ENCODE data around the gene CATSPER2. TPM values are rescaled to one million over a fixed set of nuclear protein-coding genes. Genes with fewer than 3 reads are reported as not detected.
"Not testable (repeated sequence)": the region's sequence is repeated elsewhere in the genome, so short reads cannot be mapped to it uniquely, and the experiment has no call there.

The CATSPER2 gene
- total RNA-seq, result 7.7 and 10.7 TPM in 2 replicates
- long read RNA-seq, partial matches to known transcripts, result 0 of 2 reads
- long read RNA-seq, other reads (novel, unspliced or antisense), result 2 of 2 reads

DNA sequence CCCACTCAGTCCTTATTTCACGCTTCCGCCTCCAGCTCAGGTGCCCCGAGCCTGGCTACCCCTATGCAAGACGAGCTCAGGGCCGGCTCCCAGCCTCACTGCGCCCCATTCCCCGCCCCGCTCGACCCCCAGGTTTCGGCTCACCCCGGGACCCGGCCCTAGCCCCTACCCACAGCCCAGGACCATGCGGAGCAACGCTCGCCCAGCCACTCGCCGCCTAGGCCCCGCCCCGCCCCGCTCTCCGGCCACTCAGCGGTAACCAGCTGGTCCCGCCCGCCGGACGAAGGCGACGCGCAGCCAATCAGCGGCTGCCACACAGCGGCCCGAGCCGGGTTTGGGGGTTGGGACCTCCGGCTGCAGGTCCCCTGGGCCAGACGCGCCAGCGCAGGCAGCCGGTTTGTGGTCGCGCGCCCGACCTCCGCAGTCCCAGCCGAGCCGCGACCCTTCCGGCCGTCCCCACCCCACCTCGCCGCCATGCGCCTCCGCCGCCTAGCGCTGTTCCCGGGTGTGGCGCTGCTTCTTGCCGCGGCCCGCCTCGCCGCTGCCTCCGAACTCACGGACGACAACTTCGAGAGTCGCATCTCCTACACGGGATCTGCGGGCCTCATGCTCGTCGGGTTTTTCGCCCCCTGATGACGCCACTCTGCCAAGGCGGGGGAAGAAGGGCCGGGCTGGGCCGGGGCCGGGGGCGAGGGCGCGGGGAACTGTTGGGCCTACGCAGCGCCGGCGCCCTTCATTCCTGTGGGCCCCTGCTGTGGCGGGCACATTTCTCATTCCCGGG, at the start of gene CATSPER2:
CATSPER2 (minus strand) TSS at position 196 of the 781 bp plus-strand sequence. CDS start 783 bp downstream, outside the sequence.
- H3K4me1 Mint-ChIP-seq (ENCODE audit: low read depth), result no peaks in the 10 kb centered on the region
- no peaks in the 10 kb centered on the region for H3K27me3 Mint-ChIP-seq
- DNase-seq (ENCODE audit: low spot score, unreplicated experiment), result no peak
- no peak within 1 kb of the TSS for H3K4me3 Mint-ChIP-seq (ENCODE audit: low read depth)
- H3K36me3 Mint-ChIP-seq (ENCODE audit: insufficient read depth), result peaks cover 17% of the 10 kb centered on the region
- H3K27ac Mint-ChIP-seq, result no peak within 1 kb of the TSS
- TF ChIP-seq CTCF (IDR thresholded peaks at IDR 0.05; ENCODE audit: unreplicated experiment), result no peak
- H3K9me3 Mint-ChIP-seq (ENCODE audit: low read depth), result peaks cover 9% of the 10 kb centered on the region

DNA sequence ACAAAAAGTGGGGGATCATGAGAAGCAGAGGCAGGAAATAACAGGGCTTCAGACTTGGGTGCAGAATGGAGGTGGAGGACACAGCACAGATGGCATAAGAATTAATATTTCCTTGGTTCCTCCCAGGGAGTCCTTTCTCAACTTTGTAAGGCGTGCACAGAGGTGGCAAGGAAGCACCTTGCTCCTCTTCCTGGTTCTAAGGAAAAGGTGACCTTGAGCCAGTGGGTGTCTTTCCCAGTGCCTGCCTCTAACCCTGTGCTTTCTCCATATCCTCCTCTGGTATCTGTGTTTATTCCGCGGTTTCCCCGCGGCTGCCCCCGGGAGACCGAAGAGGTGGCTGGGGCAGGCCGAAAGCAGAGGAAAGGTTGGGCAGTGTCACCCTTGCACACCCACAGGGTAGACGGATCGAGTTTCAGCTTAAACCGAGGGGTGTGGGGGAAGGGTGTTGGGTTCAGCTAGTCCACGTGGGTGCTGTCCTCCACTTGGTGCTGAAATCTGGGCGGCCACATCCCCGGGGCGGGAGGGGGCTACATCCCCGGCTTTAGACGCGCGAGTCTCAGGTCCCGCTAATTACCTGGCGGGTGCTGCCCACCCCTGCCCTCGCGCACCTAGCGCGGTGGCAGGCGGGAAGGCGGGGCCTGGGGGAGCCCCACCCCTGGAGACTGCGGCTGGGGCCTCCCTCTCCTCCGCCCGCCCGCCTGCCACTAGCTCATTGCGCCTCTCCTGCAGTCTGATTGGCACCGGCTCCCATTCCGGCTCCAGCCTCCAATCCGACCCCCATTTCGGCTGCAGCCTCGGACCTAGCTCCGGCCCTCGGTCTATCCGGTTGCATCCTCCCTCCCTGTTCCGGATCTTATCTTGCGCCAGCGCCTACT, 44.7 kb upstream of the CATSPER2 start, which contains the start of gene CKMT1A:
CKMT1A (plus strand) TSS at position 712 of the 875 bp plus-strand sequence. CDS start 192 bp downstream, outside the sequence.
- peaks cover 14% of the 10 kb centered on the region for H3K27me3 Mint-ChIP-seq
- not testable (repeated sequence) for H3K9me3 Mint-ChIP-seq (ENCODE audit: low read depth); H3K27ac Mint-ChIP-seq; H3K4me3 Mint-ChIP-seq (ENCODE audit: low read depth); H3K4me1 Mint-ChIP-seq (ENCODE audit: low read depth); H3K36me3 Mint-ChIP-seq (ENCODE audit: insufficient read depth); DNase-seq (ENCODE audit: low spot score, unreplicated experiment)

DNA sequence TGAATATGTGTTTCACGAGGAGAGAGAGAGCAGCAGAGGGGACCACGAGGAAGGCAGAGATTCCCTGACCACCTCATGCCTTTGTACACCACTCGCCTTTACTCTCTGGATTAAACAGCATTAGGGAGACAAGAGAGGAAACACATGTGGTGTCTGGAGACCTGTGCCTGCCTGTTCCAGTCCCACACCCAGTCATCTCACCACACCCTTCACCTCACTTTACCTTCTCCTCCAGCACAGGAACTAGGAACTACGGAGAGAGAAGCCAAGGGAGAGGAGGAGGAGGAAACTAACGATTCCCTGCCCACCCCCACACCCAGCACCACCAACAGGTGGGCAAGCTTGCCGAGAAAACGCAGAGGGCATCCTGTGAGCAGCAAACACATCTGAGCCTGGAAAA, 44.0 kb upstream of the CATSPER2 start:
- not testable (repeated sequence) for H3K4me3 Mint-ChIP-seq (ENCODE audit: low read depth); H3K4me1 Mint-ChIP-seq (ENCODE audit: low read depth); H3K9me3 Mint-ChIP-seq (ENCODE audit: low read depth); H3K36me3 Mint-ChIP-seq (ENCODE audit: insufficient read depth); DNase-seq (ENCODE audit: low spot score, unreplicated experiment); H3K27ac Mint-ChIP-seq
- peaks cover 13% of the 10 kb centered on the region for H3K27me3 Mint-ChIP-seq

DNA sequence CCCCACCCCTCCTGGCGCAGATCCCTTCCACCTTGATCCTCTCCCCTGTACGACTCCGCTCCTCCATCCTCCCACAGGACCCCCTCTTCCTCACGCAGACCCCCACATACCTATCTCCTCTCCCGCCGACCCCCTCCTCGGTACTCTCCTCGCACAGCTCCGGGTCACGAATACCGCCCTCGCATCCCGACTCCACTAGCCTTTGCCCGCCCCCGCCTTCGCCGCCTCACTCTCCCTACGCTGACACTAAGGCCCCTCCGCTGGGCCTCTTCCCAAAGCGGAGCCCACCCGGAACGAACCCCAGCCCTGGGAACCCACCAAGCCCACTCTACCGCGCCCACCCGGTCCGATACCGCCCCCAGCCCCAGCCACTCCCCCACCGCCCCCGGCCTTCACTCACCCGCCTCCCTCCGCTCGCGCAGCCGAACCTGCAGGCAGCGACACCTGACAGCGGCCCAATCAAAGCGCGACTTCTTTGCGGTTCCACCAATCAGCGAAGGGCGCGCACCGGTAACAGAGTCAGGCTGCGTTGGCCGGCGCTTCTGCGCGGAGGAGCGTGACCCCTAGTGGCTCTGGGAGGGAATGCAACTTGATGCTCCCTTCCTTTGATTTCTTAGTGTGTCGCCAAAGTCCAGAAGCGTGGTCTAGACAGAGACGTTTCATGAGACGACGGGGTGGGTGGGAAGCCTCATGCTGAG, 41.1 kb upstream of the CATSPER2 start:
- not testable (repeated sequence) for DNase-seq (ENCODE audit: low spot score, unreplicated experiment); H3K27ac Mint-ChIP-seq; H3K36me3 Mint-ChIP-seq (ENCODE audit: insufficient read depth); H3K4me3 Mint-ChIP-seq (ENCODE audit: low read depth); H3K9me3 Mint-ChIP-seq (ENCODE audit: low read depth); H3K27me3 Mint-ChIP-seq; H3K4me1 Mint-ChIP-seq (ENCODE audit: low read depth)

GRCh38 chr15:43674175-43674574, 25.5 kb upstream of the CATSPER2 start:
- not testable (repeated sequence) for H3K27me3 Mint-ChIP-seq

GRCh38 chr15:43666177-43666576, 17.5 kb upstream of the CATSPER2 start:
- H3K9me3 Mint-ChIP-seq (ENCODE audit: low read depth); H3K4me1 Mint-ChIP-seq (ENCODE audit: low read depth); H3K36me3 Mint-ChIP-seq (ENCODE audit: insufficient read depth); DNase-seq (ENCODE audit: low spot score, unreplicated experiment); H3K27me3 Mint-ChIP-seq; H3K4me3 Mint-ChIP-seq (ENCODE audit: low read depth); H3K27ac Mint-ChIP-seq: not testable (repeated sequence)

More at GRCh38 chr15:43674175-43674574, 25.5 kb upstream of the CATSPER2 start:
- H3K9me3 Mint-ChIP-seq (ENCODE audit: low read depth); H3K36me3 Mint-ChIP-seq (ENCODE audit: insufficient read depth); H3K27ac Mint-ChIP-seq; H3K4me3 Mint-ChIP-seq (ENCODE audit: low read depth); DNase-seq (ENCODE audit: low spot score, unreplicated experiment); H3K4me1 Mint-ChIP-seq (ENCODE audit: low read depth): not testable (repeated sequence)

DNA sequence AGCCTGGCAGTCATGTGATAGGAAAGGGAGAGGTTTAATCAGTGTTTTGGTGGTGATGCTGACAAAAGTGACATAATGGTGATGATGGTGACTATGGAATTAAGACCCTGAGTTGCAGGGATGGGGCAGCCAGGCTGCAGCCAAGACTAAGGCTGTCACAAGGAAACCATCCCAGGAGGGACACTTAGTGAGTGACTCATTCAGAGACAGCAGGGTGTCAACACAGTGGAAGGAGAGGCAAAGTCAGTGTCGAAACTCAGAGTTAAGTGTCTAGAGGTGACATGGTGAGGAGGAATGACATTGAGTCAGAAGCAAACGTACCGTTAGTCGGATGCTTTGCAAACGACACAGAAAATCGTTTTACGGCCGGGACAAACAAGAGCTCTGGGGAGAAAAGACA, 14.7 kb upstream of the CATSPER2 start:
- H3K9me3 Mint-ChIP-seq (ENCODE audit: low read depth); H3K36me3 Mint-ChIP-seq (ENCODE audit: insufficient read depth); H3K4me1 Mint-ChIP-seq (ENCODE audit: low read depth); H3K27ac Mint-ChIP-seq; DNase-seq (ENCODE audit: low spot score, unreplicated experiment); H3K4me3 Mint-ChIP-seq (ENCODE audit: low read depth); H3K27me3 Mint-ChIP-seq: not testable (repeated sequence)

DNA sequence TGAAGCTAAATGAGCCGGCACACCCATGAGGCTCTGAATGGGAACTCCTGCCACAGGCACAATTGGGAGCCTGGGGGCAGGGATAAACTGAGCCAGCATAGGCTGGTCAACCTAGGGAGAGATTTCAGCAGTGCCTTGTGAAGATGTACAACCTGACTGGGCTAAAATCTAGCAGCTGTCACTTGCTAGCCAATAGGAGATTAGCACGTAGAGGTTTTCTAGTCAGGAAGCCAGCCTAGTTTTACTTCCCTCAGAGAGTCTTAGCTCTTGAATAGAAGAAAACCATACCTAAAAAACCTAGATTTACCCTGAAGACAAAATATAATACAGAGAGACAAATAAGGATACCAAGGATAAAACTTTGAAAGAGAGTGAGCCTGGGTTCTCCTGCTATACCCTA, 13.6 kb upstream of the CATSPER2 start:
- not testable (repeated sequence) for H3K9me3 Mint-ChIP-seq (ENCODE audit: low read depth); H3K27ac Mint-ChIP-seq; H3K4me3 Mint-ChIP-seq (ENCODE audit: low read depth); DNase-seq (ENCODE audit: low spot score, unreplicated experiment); H3K27me3 Mint-ChIP-seq; H3K36me3 Mint-ChIP-seq (ENCODE audit: insufficient read depth); H3K4me1 Mint-ChIP-seq (ENCODE audit: low read depth)

DNA sequence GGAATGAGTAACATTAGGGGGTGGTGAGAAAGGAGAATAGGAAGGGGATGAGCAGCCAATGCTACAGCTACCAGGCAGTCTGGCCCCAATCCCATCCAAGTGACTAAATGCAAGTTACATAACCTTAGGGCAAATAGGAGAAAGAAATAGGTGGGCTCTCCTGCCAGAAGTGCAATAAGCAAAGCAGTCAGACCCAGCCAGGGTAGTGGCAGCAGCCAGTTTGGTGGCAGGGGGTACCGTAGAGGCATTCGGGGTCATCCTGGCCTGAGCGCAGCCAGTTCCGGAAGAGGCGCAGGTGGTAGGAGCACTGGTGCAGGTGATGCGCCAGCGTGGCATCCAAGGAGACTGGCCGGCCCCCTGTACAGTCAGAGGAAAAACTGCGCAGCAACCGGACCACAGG, 11.1 kb upstream of the CATSPER2 start:
- not testable (repeated sequence) for H3K36me3 Mint-ChIP-seq (ENCODE audit: insufficient read depth); H3K9me3 Mint-ChIP-seq (ENCODE audit: low read depth); H3K4me1 Mint-ChIP-seq (ENCODE audit: low read depth); H3K27ac Mint-ChIP-seq; H3K4me3 Mint-ChIP-seq (ENCODE audit: low read depth); H3K27me3 Mint-ChIP-seq; DNase-seq (ENCODE audit: low spot score, unreplicated experiment)

- H3K36me3 Mint-ChIP-seq (ENCODE audit: insufficient read depth), result peaks cover 17% of the 10 kb centered on the region
- DNase-seq (ENCODE audit: low spot score, unreplicated experiment); H3K4me3 Mint-ChIP-seq (ENCODE audit: low read depth); H3K9me3 Mint-ChIP-seq (ENCODE audit: low read depth); H3K27me3 Mint-ChIP-seq; H3K27ac Mint-ChIP-seq; H3K4me1 Mint-ChIP-seq (ENCODE audit: low read depth): not testable (repeated sequence)
These were observed 834 bp upstream of the CATSPER2 start for GRCh38 chr15:43649430-43649926.

DNA sequence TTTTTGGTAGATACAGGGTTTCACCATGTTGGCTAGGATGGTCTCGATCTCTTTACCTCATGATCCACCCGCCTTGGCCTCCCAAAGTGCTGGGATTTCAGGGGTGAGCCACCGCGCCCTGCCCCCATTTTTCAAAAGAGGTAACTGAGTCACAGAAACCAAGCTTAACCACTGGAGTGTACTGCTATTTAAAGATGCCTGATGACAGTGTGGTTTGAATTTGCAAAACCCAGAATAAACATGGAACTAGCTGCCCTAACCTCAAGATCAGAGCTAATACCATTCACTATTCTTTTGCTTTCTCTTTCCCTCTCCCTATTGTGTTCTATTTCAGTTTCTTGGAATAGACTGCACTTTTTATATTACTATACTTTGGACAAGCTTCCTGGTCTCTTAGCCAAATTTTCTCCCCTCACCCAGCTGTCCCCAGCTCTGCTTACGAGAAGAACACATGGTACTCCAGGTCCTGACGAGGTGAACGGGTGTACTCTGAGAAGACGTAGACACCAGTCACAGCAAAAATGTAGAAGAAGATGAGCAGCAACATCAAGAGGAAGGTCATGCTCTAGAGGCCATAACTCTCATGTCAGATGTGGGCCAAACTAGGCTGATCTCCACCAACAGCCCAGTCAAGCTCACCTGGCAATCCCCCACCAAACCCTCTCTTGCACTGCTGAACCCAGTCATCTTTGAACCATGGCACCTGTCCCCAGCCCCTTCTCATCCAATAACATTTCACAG, 10.0 kb downstream of the CATSPER2 start:
- H3K27ac Mint-ChIP-seq; H3K36me3 Mint-ChIP-seq (ENCODE audit: insufficient read depth); H3K9me3 Mint-ChIP-seq (ENCODE audit: low read depth); H3K4me3 Mint-ChIP-seq (ENCODE audit: low read depth); H3K4me1 Mint-ChIP-seq (ENCODE audit: low read depth); H3K27me3 Mint-ChIP-seq; DNase-seq (ENCODE audit: low spot score, unreplicated experiment): not testable (repeated sequence)

Data from progenitor cell of endocrine pancreas (in vitro differentiated cells).